NB4 (cell line): Measurements from ENCODE around the gene CFAP43.

Source experiments
- DNase-seq: peaks from one replicate; pipeline ENCODE4 v3.0.0; 2010; ENCODE audit warnings: low read depth
- H3K4me3 ChIP-seq: one replicate; pipeline ENCODE4 v1.5.1; 2011; ENCODE audit warnings: mild to moderate bottlenecking, low read depth, low read length, moderate library complexity
- CTCF ChIP-seq: IDR thresholded peaks from one replicate; pipeline ENCODE4 v1.5.1; 2012; ENCODE audit warnings: low read depth, low read length
- MAX ChIP-seq: IDR thresholded peaks from 2 replicates; pipeline ENCODE4 v1.6.1; 2011; ENCODE audit warnings: low read depth, low read length
- MYC ChIP-seq: IDR thresholded peaks from 2 replicates; pipeline ENCODE4 v1.6.1; 2011; ENCODE audit warnings: low read depth, low read length
- POLR2A ChIP-seq: IDR thresholded peaks from 2 replicates; pipeline ENCODE4 v1.6.1; 2011; ENCODE audit warnings: mild to moderate bottlenecking; ENCODE audit not compliant: insufficient read length; ENCODE audit errors: extremely low read depth

The CFAP43 gene

GRCh38 chr10:104123397-104123796 lies 108.8 kb downstream of the CFAP43 start:
- peak; percentile 30 for DNase-seq
- H3K4me3 ChIP-seq: peak overlapping the region; percentile 90
- TF ChIP-seq MYC (no peak), CTCF (peak; percentile 33)

GRCh38 chr10:104122225-104123107 lies 109.7 kb downstream of the CFAP43 start:
- no peak for DNase-seq

GRCh38 chr10:104121485-104122224 lies 110.5 kb downstream of the CFAP43 start, which contains the start of gene SFR1:
Gene SFR1 (plus strand): TSS chr10:104122171. CDS start chr10:104122184, 13 bp downstream.
- DNase-seq: peak; percentile 100
- H3K4me3 ChIP-seq: peak within 1 kb of the TSS; percentile 90
- TF ChIP-seq MAX (peak; percentile 63), CTCF (peak; percentile 40), POLR2A (peak; percentile 93), MYC (peak; percentile 50)

More at GRCh38 chr10:104122225-104123107, 109.7 kb downstream of the CFAP43 start:
- TF ChIP-seq CTCF: no peak
- TF ChIP-seq MAX: no peak
- TF ChIP-seq MYC: no peak
- TF ChIP-seq POLR2A: no peak
- H3K4me3 ChIP-seq: peak overlapping the region; percentile 90

GRCh38 chr10:104120903-104121484 lies 111.2 kb downstream of the CFAP43 start:
- DNase-seq: peak; percentile 92
- peak overlapping the region; percentile 87 for H3K4me3 ChIP-seq
- TF ChIP-seq MAX (peak; percentile 87), POLR2A (no peak), CTCF (no peak), MYC (peak; percentile 62)

GRCh38 chr10:104120512-104120902 lies 111.7 kb downstream of the CFAP43 start:
- peak overlapping the region; percentile 87 for H3K4me3 ChIP-seq
- no peak for DNase-seq
- TF ChIP-seq POLR2A (no peak), CTCF (no peak), MYC (no peak), MAX (no peak)
